Esophagus muscularis mucosa (tissue), 3 donors: ENCODE results near the gene PCMT1.

Source experiments
- POLR2AphosphoS5 ChIP-seq, 2 donors: sonication (generic); formaldehyde crosslinking; IDR thresholded peaks; one replicate each; pipeline ENCODE4 v1.6.1; 2017; ENCODE audit warnings: antibody characterized with exemption in 2 of 2
- TF ChIP-seq, protein P1 (sequence below), 3 experiments: fragments of 200-600 bp in 2 of 3; fragments of 450-650 bp in 1 of 3; sonication (generic) in 2 of 3; IDR thresholded peaks; one replicate each; pipeline ENCODE4 v1.5.1; 2017 to 2019; ENCODE audit warnings: antibody characterized with exemption in 3 of 3, mild to moderate bottlenecking in 2 of 3, moderate library complexity in 1 of 3

DNA sequence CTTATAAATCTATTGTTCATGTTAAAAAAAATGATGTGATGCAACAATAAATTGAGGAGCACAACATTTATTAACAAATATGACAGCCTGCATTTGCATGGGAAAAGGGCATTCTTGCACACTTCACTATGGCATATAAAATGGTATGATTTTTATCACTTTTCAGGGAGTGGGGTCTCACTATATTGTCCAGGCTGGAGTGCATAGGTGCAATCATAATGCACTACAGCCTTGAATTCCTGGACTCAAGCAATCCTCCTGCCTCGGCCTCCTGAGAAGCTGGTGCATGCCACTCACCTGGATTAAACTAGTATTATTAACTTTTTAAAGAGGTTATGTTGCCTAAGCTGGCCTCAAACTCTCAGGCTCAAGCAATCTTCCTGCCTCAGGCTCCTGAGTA is 14.6 kb upstream of the PCMT1 start:
- TF ChIP-seq, protein P1, sequence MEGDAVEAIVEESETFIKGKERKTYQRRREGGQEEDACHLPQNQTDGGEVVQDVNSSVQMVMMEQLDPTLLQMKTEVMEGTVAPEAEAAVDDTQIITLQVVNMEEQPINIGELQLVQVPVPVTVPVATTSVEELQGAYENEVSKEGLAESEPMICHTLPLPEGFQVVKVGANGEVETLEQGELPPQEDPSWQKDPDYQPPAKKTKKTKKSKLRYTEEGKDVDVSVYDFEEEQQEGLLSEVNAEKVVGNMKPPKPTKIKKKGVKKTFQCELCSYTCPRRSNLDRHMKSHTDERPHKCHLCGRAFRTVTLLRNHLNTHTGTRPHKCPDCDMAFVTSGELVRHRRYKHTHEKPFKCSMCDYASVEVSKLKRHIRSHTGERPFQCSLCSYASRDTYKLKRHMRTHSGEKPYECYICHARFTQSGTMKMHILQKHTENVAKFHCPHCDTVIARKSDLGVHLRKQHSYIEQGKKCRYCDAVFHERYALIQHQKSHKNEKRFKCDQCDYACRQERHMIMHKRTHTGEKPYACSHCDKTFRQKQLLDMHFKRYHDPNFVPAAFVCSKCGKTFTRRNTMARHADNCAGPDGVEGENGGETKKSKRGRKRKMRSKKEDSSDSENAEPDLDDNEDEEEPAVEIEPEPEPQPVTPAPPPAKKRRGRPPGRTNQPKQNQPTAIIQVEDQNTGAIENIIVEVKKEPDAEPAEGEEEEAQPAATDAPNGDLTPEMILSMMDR (IDR thresholded peaks at IDR 0.05), result no peak
- TF ChIP-seq POLR2AphosphoS5 (IDR thresholded peaks at IDR 0.05), result no peak
